Loucy (cell line): Measurements from ENCODE around the gene PABPC1L.

Source experiments
- EZH2phosphoT487 ChIP-seq: fragments of 200-600 bp; IDR thresholded peaks from 2 replicates; pipeline ENCODE4 v1.6.1; 2018; ENCODE audit warnings: antibody characterized with exemption, mild to moderate bottlenecking, moderate library complexity, borderline replicate concordance
- TF ChIP-seq, protein P1 (sequence below): fragments of 200-600 bp; sonication (generic); conservative IDR thresholded peaks from 2 replicates; pipeline ENCODE4 v1.5.1; 2014; ENCODE audit warnings: mild to moderate bottlenecking, antibody characterized with exemption, low read length

DNA sequence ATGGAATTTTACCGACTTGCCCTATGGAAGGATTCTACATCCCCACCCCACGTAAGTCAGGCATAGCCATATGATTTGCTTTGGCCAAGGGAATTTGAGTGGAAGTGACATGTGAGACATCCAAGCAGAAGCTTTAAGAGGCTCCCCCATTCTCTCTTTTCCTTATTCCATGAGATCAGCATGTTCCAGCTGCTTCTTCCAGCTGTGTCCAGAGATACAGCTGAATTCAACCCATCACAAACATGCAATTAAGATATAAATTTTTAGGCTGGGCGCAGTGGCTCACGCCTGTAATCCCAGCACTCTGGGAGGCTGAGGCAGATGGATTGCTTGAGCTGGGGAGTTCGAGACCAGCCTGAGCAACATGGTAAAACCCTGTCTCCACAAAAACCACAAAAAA, 40.4 kb upstream of the PABPC1L start:
- TF ChIP-seq, protein P1, sequence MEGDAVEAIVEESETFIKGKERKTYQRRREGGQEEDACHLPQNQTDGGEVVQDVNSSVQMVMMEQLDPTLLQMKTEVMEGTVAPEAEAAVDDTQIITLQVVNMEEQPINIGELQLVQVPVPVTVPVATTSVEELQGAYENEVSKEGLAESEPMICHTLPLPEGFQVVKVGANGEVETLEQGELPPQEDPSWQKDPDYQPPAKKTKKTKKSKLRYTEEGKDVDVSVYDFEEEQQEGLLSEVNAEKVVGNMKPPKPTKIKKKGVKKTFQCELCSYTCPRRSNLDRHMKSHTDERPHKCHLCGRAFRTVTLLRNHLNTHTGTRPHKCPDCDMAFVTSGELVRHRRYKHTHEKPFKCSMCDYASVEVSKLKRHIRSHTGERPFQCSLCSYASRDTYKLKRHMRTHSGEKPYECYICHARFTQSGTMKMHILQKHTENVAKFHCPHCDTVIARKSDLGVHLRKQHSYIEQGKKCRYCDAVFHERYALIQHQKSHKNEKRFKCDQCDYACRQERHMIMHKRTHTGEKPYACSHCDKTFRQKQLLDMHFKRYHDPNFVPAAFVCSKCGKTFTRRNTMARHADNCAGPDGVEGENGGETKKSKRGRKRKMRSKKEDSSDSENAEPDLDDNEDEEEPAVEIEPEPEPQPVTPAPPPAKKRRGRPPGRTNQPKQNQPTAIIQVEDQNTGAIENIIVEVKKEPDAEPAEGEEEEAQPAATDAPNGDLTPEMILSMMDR: no peak
- TF ChIP-seq EZH2phosphoT487: no peak
